ENCODE data around the gene NPTX1.

GRCh38 chr17:80443498-80443897 lies 32.9 kb downstream of the NPTX1 start:
- no peak for TF ChIP-seq CTCF (IDR thresholded peaks at IDR 0.05)
- TF ChIP-seq POLR2A (IDR thresholded peaks at IDR 0.05): no peak
